Parathyroid adenoma (tissue), 2 donors: Measurements from ENCODE around the gene INPP5A.

Source experiments
- H2AFZ ChIP-seq: fragments of 300-600 bp; sonication (generic); one replicate; pipeline ENCODE4 v1.7.0; 2017; ENCODE audit warnings: antibody characterized with exemption, mild to moderate bottlenecking
- H3K27ac ChIP-seq: fragments of 300-600 bp; sonication (generic); one replicate; pipeline ENCODE4 v1.7.0; 2017
- H3K27me3 ChIP-seq: fragments of 300-600 bp; sonication (generic); one replicate; pipeline ENCODE4 v1.7.0; 2017; ENCODE audit warnings: low read length; ENCODE audit not compliant: control insufficient read depth, insufficient read depth
- H3K36me3 ChIP-seq: fragments of 300-600 bp; sonication (generic); one replicate; pipeline ENCODE4 v1.7.0; 2017; ENCODE audit warnings: low read length; ENCODE audit not compliant: control insufficient read depth, insufficient read depth
- H3K4me1 ChIP-seq: fragments of 300-600 bp; sonication (generic); one replicate; pipeline ENCODE4 v1.7.0; 2017; ENCODE audit warnings: control low read depth
- H3K4me2 ChIP-seq: fragments of 300-600 bp; sonication (generic); one replicate; pipeline ENCODE4 v1.7.0; 2017; ENCODE audit warnings: low read length
- H3K4me3 ChIP-seq: fragments of 300-600 bp; sonication (generic); one replicate; pipeline ENCODE4 v1.7.0; 2017; ENCODE audit warnings: low read depth, low read length
- H3K79me2 ChIP-seq: fragments of 300-600 bp; sonication (generic); one replicate; pipeline ENCODE4 v1.7.0; 2017; ENCODE audit warnings: control low read depth
- H3K9ac ChIP-seq: fragments of 300-600 bp; sonication (generic); one replicate; pipeline ENCODE4 v1.7.0; 2017; ENCODE audit warnings: mild to moderate bottlenecking
- H3K9me3 ChIP-seq: fragments of 300-600 bp; sonication (generic); one replicate; pipeline ENCODE4 v1.7.0; 2017; ENCODE audit warnings: low read length; ENCODE audit not compliant: control insufficient read depth
- CTCF ChIP-seq: fragments of 300-600 bp; sonication (generic); IDR thresholded peaks from one replicate; pipeline ENCODE4 v1.7.0; 2017; ENCODE audit warnings: antibody characterized with exemption, mild to moderate bottlenecking
- donor health status: primary hyperparathyroidism.

The INPP5A gene

GRCh38 chr10:132574783-132575319 lies 37.3 kb downstream of the INPP5A start:
- no peak overlapping the region for H3K27ac ChIP-seq

GRCh38 chr10:132575320-132576201 lies 38.0 kb downstream of the INPP5A start:
- Histone ChIP-seq H3K9me3 (no peaks in the 10 kb centered on the region), H2AFZ (no peak overlapping the region), H3K4me3 (no peak overlapping the region), H3K4me1 (peaks cover 7% of the 10 kb centered on the region), H3K9ac (no peak overlapping the region), H3K36me3 (no peaks in the 10 kb centered on the region), H3K4me2 (no peak overlapping the region), H3K27ac (no peak overlapping the region), H3K27me3 (no peaks in the 10 kb centered on the region), H3K79me2 (peaks cover 37% of the 10 kb centered on the region)
- TF ChIP-seq CTCF = no peak

More at GRCh38 chr10:132574783-132575319, 37.3 kb downstream of the INPP5A start:
- Histone ChIP-seq H2AFZ (no peak overlapping the region), H3K79me2 (peaks cover 40% of the 10 kb centered on the region), H3K9me3 (no peaks in the 10 kb centered on the region), H3K36me3 (no peaks in the 10 kb centered on the region), H3K27me3 (no peaks in the 10 kb centered on the region), H3K4me2 (no peak overlapping the region), H3K9ac (no peak overlapping the region), H3K4me1 (peaks cover 7% of the 10 kb centered on the region), H3K4me3 (no peak overlapping the region)
- no peak for TF ChIP-seq CTCF

GRCh38 chr10:132576671-132577349 lies 39.2 kb downstream of the INPP5A start:
- H3K79me2 ChIP-seq = peaks cover 36% of the 10 kb centered on the region
- H3K4me1 ChIP-seq = peaks cover 1% of the 10 kb centered on the region
- no peaks in the 10 kb centered on the region for H3K27me3 ChIP-seq
- H3K36me3 ChIP-seq = no peaks in the 10 kb centered on the region
- no peak for TF ChIP-seq CTCF
- H3K4me3 ChIP-seq = no peak overlapping the region
- H3K9me3 ChIP-seq = no peaks in the 10 kb centered on the region
- H2AFZ ChIP-seq = no peak overlapping the region
- no peak overlapping the region for H3K9ac ChIP-seq
- H3K27ac ChIP-seq = no peak overlapping the region
- no peak overlapping the region for H3K4me2 ChIP-seq

GRCh38 chr10:132577350-132578003 lies 39.9 kb downstream of the INPP5A start:
- Histone ChIP-seq H3K36me3 (no peaks in the 10 kb centered on the region), H3K27ac (no peak overlapping the region), H3K4me1 (no peaks in the 10 kb centered on the region), H2AFZ (no peak overlapping the region), H3K9me3 (no peaks in the 10 kb centered on the region), H3K4me3 (no peak overlapping the region), H3K9ac (no peak overlapping the region), H3K27me3 (no peaks in the 10 kb centered on the region), H3K79me2 (peaks cover 37% of the 10 kb centered on the region), H3K4me2 (no peak overlapping the region)
- TF ChIP-seq CTCF = peak; percentile 30
